Lower lobe of right lung (tissue), 2 donors: Measurements from ENCODE around the gene NET1. TPM values are rescaled to one million over a fixed set of nuclear protein-coding genes. Genes with fewer than 3 reads are reported as not detected.
"Not testable (repeated sequence)": the region's sequence is repeated elsewhere in the genome, so short reads cannot be mapped to it uniquely, and the experiment has no call there.

Experiments
- ATAC-seq, 2 donors: fragments of 200-7000 bp; cut with Tn5 transposase; one replicate each; pipeline ENCODE4 v1.9.1; 2020 to 2022; ENCODE audit warnings: mild to moderate bottlenecking in 2 of 2, moderate library complexity in 2 of 2
- DNase-seq: peaks from one replicate; pipeline ENCODE4 v3.0.0-alpha.2; 2020
- H3K27ac ChIP-seq: fragments of 200-600 bp; one replicate; pipeline ENCODE4 v1.8.0; 2022
- H3K27me3 ChIP-seq: fragments of 200-600 bp; one replicate; pipeline ENCODE4 v1.8.0; 2022; ENCODE audit warnings: low read depth
- H3K36me3 ChIP-seq: fragments of 200-600 bp; one replicate; pipeline ENCODE4 v1.8.0; 2022; ENCODE audit warnings: mild to moderate bottlenecking
- H3K4me1 ChIP-seq: fragments of 200-600 bp; one replicate; pipeline ENCODE4 v1.8.0; 2022
- H3K4me3 ChIP-seq: fragments of 200-600 bp; one replicate; pipeline ENCODE4 v1.8.0; 2022; ENCODE audit warnings: mild to moderate bottlenecking
- H3K9me3 ChIP-seq: fragments of 200-600 bp; one replicate; pipeline ENCODE4 v1.8.0; 2022
- intact Hi-C: fragments of 100-400 bp; cut with DNase I; formaldehyde crosslinking; loops from one replicate; pipeline ENCODE4 v1.11.0; 2022
- total RNA-seq: library from RNA; stranded (reverse); fragmentation: NEBNext Ultra II Directional; extraction: Animal tissue kit (Norgen Biotek cat#: 25700); gene quantifications from one replicate; pipeline ENCODE4 v1.2.1, GENCODE V29; 2021
- TF ChIP-seq, protein P1 (sequence below): fragments of 200-600 bp; IDR thresholded peaks from one replicate; pipeline ENCODE4 v1.8.0; 2022; ENCODE audit warnings: antibody characterized with exemption, mild to moderate bottlenecking
- donor health status: DM: no; HTN: yes; CAD: no; lungs with severe emphysema.

The NET1 gene
- total RNA-seq, 1 donor from 2014 or later = 46.7 TPM

DNA sequence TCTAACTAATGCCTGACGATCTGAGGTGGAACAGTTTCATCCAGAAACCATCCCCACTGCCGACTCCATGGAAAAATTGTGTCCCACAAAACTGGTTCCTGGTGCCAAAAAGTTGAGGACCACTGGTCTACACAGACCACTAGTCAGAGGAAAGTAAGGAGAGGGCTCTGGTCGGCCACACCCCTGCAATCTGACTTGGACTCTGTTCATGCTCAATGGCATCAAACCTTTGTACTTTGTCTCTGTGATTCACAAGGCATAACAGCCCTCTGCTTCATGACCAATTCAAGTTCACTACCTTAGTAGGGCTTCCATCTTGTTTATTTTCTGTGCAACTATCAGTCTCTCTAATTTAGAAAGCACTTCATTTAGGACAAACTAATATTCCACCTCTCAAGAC lies 9.6 kb upstream of the NET1 start:
- intact Hi-C loops = no loop called here
- Histone ChIP-seq H3K4me3 (no peak overlapping the region), H3K4me1 (no peaks in the 10 kb centered on the region), H3K36me3 (no peaks in the 10 kb centered on the region), H3K9me3 (no peaks in the 10 kb centered on the region), H3K27me3 (no peaks in the 10 kb centered on the region), H3K27ac (no peak overlapping the region)
- ATAC-seq (no peak), DNase-seq (no peak)
- TF ChIP-seq, protein P1, sequence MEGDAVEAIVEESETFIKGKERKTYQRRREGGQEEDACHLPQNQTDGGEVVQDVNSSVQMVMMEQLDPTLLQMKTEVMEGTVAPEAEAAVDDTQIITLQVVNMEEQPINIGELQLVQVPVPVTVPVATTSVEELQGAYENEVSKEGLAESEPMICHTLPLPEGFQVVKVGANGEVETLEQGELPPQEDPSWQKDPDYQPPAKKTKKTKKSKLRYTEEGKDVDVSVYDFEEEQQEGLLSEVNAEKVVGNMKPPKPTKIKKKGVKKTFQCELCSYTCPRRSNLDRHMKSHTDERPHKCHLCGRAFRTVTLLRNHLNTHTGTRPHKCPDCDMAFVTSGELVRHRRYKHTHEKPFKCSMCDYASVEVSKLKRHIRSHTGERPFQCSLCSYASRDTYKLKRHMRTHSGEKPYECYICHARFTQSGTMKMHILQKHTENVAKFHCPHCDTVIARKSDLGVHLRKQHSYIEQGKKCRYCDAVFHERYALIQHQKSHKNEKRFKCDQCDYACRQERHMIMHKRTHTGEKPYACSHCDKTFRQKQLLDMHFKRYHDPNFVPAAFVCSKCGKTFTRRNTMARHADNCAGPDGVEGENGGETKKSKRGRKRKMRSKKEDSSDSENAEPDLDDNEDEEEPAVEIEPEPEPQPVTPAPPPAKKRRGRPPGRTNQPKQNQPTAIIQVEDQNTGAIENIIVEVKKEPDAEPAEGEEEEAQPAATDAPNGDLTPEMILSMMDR = no peak

DNA sequence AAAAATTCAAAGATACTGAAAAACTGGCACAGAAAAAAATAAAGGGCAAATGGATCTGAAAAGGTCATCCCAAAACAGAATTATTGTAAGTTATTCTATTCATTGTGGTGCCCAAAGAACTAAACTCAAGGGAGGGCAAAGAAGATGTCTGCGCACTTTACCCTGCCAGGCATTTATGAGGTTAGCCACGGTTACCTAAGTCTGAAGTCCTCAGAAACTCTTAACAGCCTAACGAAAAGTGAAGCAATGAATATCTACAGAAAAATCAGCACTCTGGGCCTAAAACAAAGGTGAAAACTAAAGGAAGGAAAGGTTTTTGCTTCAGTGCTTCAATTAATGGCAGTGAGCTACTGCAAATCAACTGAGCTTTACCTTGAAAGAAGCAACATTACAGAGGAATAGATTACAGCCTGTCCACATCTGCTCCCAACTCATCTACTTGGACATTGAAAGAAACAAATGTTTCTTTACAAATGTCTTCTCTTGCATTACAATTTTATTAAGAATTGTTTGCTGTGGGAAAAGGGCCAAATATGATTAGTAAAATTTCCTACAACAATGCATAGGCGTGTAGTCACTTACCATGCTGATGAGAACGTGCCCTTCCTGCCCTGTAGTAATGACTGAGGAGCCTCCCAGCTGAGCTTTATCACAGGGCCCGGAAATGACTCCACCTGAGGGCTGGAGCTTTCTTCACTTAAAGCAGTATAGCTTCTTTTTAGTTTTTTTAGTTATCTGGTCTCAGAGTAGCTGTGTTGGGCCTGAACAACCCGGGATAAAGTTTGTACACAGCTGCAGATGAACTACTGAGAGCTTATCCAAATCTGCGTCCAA lies 7.9 kb upstream of the NET1 start, which contains the start of gene TUBAL3:
TUBAL3 (minus strand) TSS at position 621 of the 834 bp plus-strand sequence; CDS start at position 585, 36 bp downstream.
- Histone ChIP-seq H3K4me3 (no peak within 1 kb of the TSS), H3K27ac (no peak within 1 kb of the TSS), H3K9me3 (no peaks in the 10 kb centered on the region), H3K4me1 (no peaks in the 10 kb centered on the region), H3K36me3 (no peaks in the 10 kb centered on the region), H3K27me3 (no peaks in the 10 kb centered on the region)
- DNase-seq = no peak
- TF ChIP-seq, protein P1 = no peak
- intact Hi-C loops = no loop called here
- ATAC-seq = no peak

DNA sequence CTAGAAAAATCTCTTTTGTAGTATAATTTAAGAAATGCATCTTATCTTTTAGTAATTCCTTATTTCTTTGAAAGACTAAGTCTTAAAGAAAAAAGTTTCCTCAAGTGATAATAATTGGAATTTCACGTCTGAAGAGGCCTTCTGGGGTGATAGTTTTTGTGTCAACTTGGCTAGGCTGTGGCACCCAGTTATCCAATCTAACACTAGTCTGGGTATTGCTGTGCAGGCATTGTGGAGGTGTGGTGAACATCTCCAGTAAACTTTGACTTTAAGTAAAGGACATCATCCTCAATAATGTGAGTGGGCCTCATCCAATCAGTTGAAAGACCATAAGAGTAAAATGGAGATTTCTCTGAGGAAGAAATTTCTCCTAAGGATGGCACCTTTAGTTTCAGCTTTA lies 5.4 kb upstream of the NET1 start:
- no peaks in the 10 kb centered on the region for H3K27me3 ChIP-seq
- H3K4me1 ChIP-seq = peaks cover 2% of the 10 kb centered on the region
- ATAC-seq (no peak), DNase-seq (no peak)
- no peaks in the 10 kb centered on the region for H3K36me3 ChIP-seq
- TF ChIP-seq, protein P1 = no peak
- no peak overlapping the region for H3K27ac ChIP-seq
- intact Hi-C loops = no loop called here
- no peak overlapping the region for H3K4me3 ChIP-seq
- no peaks in the 10 kb centered on the region for H3K9me3 ChIP-seq

DNA sequence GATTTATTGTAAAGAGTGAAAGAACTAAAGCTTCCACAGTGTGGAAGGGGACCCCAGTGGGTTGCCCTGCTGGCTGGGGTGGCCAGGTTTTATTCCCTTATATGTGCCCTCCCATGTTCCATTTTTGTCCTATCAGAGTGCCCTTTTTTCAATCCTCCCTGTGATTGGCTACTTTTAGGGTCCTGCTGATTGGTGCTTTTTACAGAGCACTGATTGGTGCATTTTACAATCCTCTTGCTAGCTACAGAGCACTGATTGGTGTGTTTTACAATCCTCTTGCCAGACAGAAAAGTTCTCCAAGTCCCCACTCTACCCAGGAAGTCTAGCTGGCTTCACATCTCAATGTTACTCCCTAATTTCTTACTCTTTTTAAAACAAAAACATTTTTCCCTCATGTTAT lies 1.6 kb upstream of the NET1 start:
- ATAC-seq, DNase-seq, H3K4me3 ChIP-seq, H3K4me1 ChIP-seq, intact Hi-C loops, H3K27me3 ChIP-seq, H3K9me3 ChIP-seq, H3K36me3 ChIP-seq, H3K27ac ChIP-seq: not testable (repeated sequence)

DNA sequence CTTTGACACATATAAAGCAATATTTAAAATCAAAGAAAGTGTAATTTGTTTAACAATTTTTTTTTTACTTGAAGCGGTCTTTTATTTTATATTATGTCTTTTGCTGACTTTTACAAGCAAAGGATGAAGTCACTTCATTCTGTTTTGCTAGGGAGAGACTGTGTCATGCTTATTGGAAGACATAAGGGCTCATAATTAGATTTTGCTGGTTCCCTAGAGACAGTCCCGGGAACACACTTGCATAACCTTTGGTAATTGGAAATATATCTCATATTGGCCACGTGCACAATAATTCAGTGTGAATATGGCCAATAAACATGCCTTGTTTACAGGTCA lies 448 bp upstream of the NET1 start:
- H3K4me1 ChIP-seq = peaks cover 6% of the 10 kb centered on the region
- intact Hi-C loops = no loop called here
- TF ChIP-seq, protein P1 = no peak
- H3K36me3 ChIP-seq = no peaks in the 10 kb centered on the region
- H3K9me3 ChIP-seq = no peaks in the 10 kb centered on the region
- peak overlapping the region; percentile 71 for H3K4me3 ChIP-seq
- ATAC-seq = no peak
- H3K27ac ChIP-seq = no peak overlapping the region
- no peaks in the 10 kb centered on the region for H3K27me3 ChIP-seq
- no peak for DNase-seq
